NCI-H128 (cell line): ENCODE data around the gene OVOL1.

Experiments used
- DNase-seq: peaks from one replicate; lab custom pipeline; 2025; ENCODE audit not compliant: unreplicated experiment; lab: John Stamatoyannopoulos, UW

Gene OVOL1

DNA sequence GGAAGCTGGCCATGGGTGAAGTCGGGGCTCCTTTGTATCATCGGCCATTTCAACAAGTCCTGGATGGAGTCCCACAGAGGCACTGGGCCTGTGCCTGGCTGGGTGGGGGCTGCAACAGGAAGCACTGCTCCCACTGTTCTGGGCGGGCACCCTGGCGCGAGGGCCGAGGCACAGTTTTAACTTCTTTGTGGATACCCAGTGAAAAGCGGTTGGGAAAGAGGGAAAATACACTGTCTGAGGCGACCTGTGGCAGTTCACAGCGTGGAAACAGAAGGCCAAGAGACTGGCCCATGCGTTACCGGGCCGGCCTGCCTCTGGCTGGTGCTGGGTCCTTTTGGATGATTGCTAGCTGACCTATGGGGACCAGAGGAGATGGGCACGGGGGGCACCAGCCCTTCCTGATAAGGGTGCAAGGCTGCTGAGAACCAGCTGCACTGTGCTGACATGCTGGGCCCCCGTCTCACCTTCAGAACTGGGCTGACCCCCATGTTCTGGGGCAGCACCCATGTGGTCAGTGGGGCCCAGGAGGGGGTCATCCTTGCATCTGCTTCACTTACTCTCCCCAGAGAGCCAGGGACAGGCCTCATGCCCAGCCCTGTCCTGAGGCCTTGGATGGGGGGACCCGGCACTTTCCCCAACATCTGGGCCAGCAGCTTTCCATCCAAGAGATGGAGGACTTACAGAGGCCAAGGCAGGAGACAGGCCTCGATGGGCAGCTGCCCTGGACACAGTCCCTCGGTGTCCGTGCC is 4.2 kb downstream of the OVOL1 start:
- no peak for DNase-seq

DNA sequence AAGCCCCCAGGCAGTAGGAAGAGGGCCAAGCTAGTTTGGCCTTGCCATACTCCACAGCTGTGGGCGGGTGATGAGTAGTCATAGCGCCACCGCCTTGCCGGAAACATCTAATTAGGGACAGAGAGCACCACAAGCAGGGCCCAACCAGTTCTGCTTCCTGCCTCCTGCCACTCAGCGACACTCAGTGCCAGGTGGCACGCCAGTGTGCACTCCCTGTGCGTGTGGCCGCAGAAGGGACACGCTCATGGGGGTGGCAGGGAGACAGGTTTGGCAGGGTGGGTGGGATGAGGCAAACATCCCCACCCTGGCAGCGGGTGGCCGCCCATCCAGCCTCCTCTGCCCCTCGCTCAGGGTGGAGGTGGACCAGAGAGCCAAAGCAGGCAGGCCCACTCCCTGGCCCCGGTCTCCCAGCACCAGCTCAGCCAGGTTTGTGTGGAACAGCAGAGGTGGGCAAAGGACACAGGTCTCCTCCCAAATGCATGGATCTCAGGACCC is 4.9 kb downstream of the OVOL1 start:
- DNase-seq = no peak

- no peak for DNase-seq
Observed at GRCh38 chr11:65792456-65792855, 5.6 kb downstream of the OVOL1 start.

GRCh38 chr11:65793144-65793581 is 6.3 kb downstream of the OVOL1 start:
- peak; percentile 32 for DNase-seq

GRCh38 chr11:65793625-65794400 is 7.0 kb downstream of the OVOL1 start:
- DNase-seq = no peak

DNA sequence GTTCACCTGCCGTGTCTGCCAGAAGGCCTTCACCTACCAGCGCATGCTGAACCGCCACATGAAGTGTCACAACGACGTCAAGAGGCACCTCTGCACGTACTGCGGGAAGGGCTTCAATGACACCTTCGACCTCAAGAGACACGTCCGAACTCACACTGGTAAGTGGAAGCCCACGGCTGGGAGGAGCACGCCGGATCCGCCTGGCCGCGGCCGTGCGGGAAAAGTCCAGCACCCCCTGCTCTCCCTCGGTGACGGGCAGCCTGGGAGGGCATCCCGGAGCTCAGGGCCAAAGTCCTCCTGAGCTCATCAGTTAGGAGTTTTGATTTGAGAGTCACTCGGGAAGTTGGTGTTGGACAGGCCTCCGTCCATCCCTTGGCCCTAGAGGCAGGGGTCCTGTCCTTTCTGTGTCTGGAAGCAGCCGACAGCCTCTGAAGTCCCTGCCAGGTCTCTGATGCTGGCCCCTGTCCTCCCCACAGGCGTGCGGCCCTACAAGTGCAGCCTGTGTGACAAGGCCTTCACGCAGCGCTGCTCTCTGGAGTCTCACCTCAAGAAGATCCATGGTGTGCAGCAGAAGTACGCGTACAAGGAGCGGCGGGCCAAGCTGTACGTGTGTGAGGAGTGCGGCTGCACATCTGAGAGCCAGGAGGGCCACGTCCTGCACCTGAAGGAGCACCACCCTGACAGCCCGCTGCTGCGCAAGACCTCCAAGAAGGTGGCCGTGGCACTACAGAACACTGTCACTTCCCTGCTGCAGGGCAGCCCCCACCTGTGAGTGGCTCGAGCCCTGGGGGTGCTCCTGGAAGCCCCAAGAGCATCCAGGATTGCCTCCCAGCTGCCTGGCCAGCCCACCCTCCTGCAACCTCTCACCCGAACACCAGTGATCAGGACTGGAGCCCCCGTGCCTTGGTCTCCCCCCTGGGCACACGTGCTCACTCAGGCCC is 8.0 kb downstream of the OVOL1 start:
- no peak for DNase-seq

GRCh38 chr11:65796726-65797601 is 10.1 kb downstream of the OVOL1 start:
- no peak for DNase-seq

DNA sequence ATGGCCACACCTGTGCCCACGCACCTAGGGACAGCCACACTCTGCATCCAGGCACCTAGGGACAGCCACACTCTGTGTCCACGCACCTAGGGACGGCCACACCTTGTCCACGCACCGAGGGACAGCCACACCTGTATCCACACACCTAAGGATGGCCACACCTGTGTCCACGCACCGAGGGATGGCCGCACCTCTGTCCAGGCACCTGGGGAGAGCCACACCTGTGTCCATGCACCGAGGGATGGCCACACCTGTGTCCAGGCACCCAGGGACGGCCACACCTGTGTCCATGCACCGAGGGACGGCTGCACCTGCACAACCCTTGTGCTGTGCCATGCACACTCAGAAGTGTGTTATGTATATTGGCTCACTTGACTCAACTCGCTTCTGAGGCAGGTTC is 10.8 kb downstream of the OVOL1 start:
- DNase-seq = no peak

- no peak for DNase-seq
Observed at GRCh38 chr11:65798882-65799281, 12.0 kb downstream of the OVOL1 start.

GRCh38 chr11:65801153-65801987 is 14.5 kb downstream of the OVOL1 start:
- DNase-seq = no peak

GRCh38 chr11:65802841-65803240 is 16.0 kb downstream of the OVOL1 start:
- no peak for DNase-seq

GRCh38 chr11:65803797-65804492 is 17.1 kb downstream of the OVOL1 start:
- DNase-seq = no peak

GRCh38 chr11:65806979-65807378 is 20.1 kb downstream of the OVOL1 start:
- no peak for DNase-seq

GRCh38 chr11:65808744-65809341 is 22.0 kb downstream of the OVOL1 start:
- DNase-seq = no peak

DNA sequence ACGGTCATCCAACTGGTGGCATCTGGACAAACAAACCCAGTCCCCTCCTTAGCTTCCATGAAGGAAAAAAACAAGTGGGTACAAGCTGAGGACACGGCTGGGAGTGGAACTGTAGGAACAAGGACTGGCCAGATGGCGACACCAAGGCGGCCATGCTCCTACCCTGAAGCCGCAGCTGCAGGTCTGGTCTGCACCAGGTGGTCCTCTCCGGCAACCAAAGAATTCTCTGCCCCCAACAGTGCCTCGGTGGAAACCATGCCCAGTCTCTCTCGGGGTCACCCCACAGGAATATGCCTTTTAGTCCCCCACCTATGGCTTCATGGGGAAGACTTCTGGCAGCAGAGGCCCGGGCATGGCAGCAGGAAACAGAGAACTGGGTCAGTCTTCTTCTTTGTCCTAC is 22.6 kb downstream of the OVOL1 start:
- no peak for DNase-seq

DNA sequence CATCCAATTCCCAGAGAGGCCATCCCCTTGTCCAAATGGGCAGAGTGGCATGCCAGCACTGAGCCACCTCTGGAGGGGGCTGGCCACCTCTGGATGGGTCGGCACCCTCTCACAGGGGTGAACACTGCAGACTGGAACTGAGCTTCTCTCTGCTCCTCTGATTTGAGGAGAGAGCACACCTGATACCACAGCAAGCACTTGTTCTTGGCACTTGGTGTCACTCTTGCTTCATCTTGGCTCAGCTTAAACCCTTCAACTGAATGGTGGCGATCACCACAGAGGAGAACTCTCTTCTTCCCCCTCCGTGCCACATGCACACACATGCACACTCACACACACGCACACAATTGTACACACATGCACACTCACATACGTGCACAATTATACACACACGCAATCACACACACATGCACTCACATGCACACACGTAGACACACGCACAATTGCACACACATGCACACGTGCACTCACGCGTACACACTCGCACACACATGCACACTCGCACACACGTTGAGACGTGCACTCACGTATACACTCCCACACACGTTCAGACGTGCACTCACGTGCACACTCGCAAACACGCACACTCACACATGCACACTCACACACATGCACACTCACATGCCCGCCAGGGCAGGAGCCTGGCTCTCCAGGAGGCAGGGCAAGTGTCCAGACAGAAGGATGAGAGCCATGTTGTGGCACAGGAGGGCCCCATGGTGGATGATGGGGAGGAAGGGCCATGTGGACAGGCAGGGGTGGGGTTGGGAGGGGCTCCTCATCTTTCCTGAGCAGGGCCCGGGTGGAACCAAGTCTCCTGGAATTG is 23.4 kb downstream of the OVOL1 start:
- DNase-seq = no peak

DNA sequence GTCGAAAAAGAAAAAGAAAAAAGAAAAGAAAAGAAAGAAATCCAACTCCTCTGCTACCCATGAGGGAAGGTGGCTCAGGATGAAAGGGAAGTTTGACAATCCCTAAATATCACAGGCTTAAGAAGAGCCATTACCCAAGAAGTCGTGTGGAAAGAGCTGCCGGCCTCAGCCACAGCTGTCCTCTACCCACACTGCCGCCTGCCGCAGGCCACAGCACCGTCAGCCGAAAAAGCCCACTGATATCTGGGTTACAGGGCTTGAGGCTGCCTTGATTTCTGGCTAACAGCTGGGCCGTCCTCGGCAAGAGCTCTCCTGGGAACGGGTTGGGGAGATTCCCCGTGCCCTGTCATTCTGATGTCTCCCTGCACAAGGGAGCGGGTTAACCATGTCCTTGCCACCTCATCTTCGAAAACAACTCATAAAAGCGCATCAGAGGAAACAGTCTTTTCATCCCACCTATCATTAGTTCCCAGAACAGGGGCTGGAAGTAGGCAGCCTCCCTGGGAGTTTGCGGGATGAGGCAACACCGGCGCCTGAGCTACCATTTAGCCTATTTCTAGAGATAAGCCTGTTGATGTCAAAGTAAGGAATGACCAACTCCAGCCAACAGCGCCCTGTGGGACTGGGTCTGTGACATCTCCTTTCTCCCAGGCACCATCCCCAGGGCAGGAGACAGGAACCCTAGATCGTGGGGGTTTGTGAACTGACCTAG is 25.1 kb downstream of the OVOL1 start:
- DNase-seq = no peak
